HG02981 (cell line): ENCODE measurements around the gene ARAP2.
A peak's percentile ranks its signal among the peaks of the same experiment; 100 is the strongest.

Experiments used
- ATAC-seq: cut with Tn5 transposase; IDR thresholded peaks from one replicate; pipeline ENCODE4 v1.9.1; 2021; ENCODE audit warnings: mild to moderate bottlenecking, moderate library complexity; ENCODE audit not compliant: unreplicated experiment

Gene ARAP2

GRCh38 chr4:36224972-36225903 lies 19.1 kb downstream of the ARAP2 start:
- no peak for ATAC-seq

- no peak for ATAC-seq
Observed at GRCh38 chr4:36222702-36223101, 21.6 kb downstream of the ARAP2 start.

- no peak for ATAC-seq
Observed at GRCh38 chr4:36220776-36221175, 23.5 kb downstream of the ARAP2 start.

GRCh38 chr4:36218121-36218520 lies 26.2 kb downstream of the ARAP2 start:
- no peak for ATAC-seq

GRCh38 chr4:36215627-36216026 lies 28.7 kb downstream of the ARAP2 start:
- no peak for ATAC-seq

GRCh38 chr4:36214735-36215485 lies 29.4 kb downstream of the ARAP2 start:
- ATAC-seq = no peak

- ATAC-seq = no peak
Observed at GRCh38 chr4:36213977-36214376, 30.3 kb downstream of the ARAP2 start.

- ATAC-seq = no peak
Observed at GRCh38 chr4:36211084-36211483, 33.2 kb downstream of the ARAP2 start.

GRCh38 chr4:36209941-36210649 lies 34.2 kb downstream of the ARAP2 start:
- ATAC-seq = no peak

- ATAC-seq = peak; percentile 84
Observed at GRCh38 chr4:36208893-36209473, 35.3 kb downstream of the ARAP2 start.

- no peak for ATAC-seq
Observed at GRCh38 chr4:36207831-36208520, 36.3 kb downstream of the ARAP2 start.

- no peak for ATAC-seq
Observed at GRCh38 chr4:36207367-36207766, 36.9 kb downstream of the ARAP2 start.

- ATAC-seq = no peak
Observed at GRCh38 chr4:36206603-36207311, 37.6 kb downstream of the ARAP2 start.

GRCh38 chr4:36206012-36206411 lies 38.3 kb downstream of the ARAP2 start:
- ATAC-seq = no peak

GRCh38 chr4:36198861-36199260 lies 45.5 kb downstream of the ARAP2 start:
- ATAC-seq = no peak

GRCh38 chr4:36198068-36198808 lies 46.1 kb downstream of the ARAP2 start:
- no peak for ATAC-seq

- no peak for ATAC-seq
Observed at GRCh38 chr4:36197501-36197900, 46.8 kb downstream of the ARAP2 start.

GRCh38 chr4:36196145-36196913 lies 48.0 kb downstream of the ARAP2 start:
- ATAC-seq = no peak
